Measurements from ENCODE around the gene CERS5.

GRCh38 chr12:50164963-50165362, 2.2 kb downstream of the CERS5 start:
- TF ChIP-seq POLR2AphosphoS5 (IDR thresholded peaks at IDR 0.05; ENCODE audit: borderline replicate concordance, low read depth, low read length) (no peak), EZH2 (IDR thresholded peaks at IDR 0.05) (no peak)

Data from SK-N-MC (cell line).